Measurements from ENCODE around the gene JDP2.

DNA sequence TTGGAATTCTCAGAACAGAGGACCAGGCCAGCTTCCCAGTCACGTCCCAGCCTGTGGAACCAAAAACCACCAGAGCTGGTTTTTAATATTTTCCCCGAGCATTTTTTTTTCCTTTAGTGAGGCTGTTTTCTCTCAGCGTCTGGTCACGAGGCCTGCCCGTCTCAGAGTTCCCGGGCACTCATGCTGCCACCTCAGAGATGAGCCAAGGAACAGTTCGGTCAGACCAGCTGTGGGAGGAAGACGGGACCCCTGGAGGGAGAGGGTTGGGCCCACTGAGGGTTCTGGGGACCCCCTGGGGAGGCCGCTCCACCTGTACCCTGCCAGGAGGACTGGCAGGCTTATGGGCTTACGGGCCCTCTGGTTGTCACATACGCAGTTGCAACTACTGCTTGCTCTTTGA is 39.9 kb downstream of the JDP2 start:
- TF ChIP-seq, protein P1, sequence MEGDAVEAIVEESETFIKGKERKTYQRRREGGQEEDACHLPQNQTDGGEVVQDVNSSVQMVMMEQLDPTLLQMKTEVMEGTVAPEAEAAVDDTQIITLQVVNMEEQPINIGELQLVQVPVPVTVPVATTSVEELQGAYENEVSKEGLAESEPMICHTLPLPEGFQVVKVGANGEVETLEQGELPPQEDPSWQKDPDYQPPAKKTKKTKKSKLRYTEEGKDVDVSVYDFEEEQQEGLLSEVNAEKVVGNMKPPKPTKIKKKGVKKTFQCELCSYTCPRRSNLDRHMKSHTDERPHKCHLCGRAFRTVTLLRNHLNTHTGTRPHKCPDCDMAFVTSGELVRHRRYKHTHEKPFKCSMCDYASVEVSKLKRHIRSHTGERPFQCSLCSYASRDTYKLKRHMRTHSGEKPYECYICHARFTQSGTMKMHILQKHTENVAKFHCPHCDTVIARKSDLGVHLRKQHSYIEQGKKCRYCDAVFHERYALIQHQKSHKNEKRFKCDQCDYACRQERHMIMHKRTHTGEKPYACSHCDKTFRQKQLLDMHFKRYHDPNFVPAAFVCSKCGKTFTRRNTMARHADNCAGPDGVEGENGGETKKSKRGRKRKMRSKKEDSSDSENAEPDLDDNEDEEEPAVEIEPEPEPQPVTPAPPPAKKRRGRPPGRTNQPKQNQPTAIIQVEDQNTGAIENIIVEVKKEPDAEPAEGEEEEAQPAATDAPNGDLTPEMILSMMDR (IDR thresholded peaks at IDR 0.05) = no peak
- no peak for TF ChIP-seq EP300 (IDR thresholded peaks at IDR 0.05)
- no peak for TF ChIP-seq POLR2A (IDR thresholded peaks at IDR 0.05)
